Ovary (tissue), 9 donors: ENCODE results near the gene CLEC5A. TPM values are rescaled to one million over a fixed set of nuclear protein-coding genes. Genes with fewer than 3 reads are reported as not detected.
A peak's percentile ranks its signal among the peaks of the same experiment; 100 is the strongest.

ENCODE experiments used
- DNase-seq, 5 donors: peaks; one replicate each; pipeline ENCODE4 v3.0.0-alpha.2; 2019 to 2020
- H3K27ac ChIP-seq, 2 donors: fragments of 200-600 bp; one replicate each; pipeline versions ENCODE4 v1.5.1 to v1.8.0; 2019 to 2022
- H3K27me3 ChIP-seq: fragments of 200-600 bp; one replicate; pipeline ENCODE4 v1.8.0; 2022
- H3K36me3 ChIP-seq: fragments of 200-600 bp; sonication (generic); one replicate; pipeline ENCODE4 v1.5.1; 2019
- H3K4me1 ChIP-seq: one replicate; pipeline ENCODE4 v1.8.1; 2013; ENCODE audit warnings: mild to moderate bottlenecking, moderate library complexity; ENCODE audit not compliant: insufficient read depth
- H3K4me3 ChIP-seq: fragments of 200-600 bp; sonication (generic); one replicate; pipeline ENCODE4 v1.5.1; 2017
- H3K9me3 ChIP-seq, 2 donors: fragments of 200-600 bp in 1 of 2; sonication (generic) in 1 of 2; one replicate each; pipeline versions ENCODE4 v1.5.1 to v1.8.1; 2013 to 2019; ENCODE audit warnings: mild to moderate bottlenecking in 1 of 2, moderate library complexity in 1 of 2
- CTCF ChIP-seq, 3 donors: fragments of 450-650 bp in 2 of 3; fragments of 200-600 bp in 1 of 3; IDR thresholded peaks; one replicate each; pipeline versions ENCODE4 v1.5.1 to v1.8.0; 2016 to 2022; ENCODE audit warnings: antibody characterized with exemption in 3 of 3, mild to moderate bottlenecking in 1 of 3
- EP300 ChIP-seq: sonication (generic); formaldehyde crosslinking; IDR thresholded peaks from one replicate; pipeline ENCODE4 v1.6.1; 2017; ENCODE audit warnings: antibody characterized with exemption
- POLR2A ChIP-seq: fragments of 450-650 bp; IDR thresholded peaks from one replicate; pipeline ENCODE4 v1.6.1; 2017; ENCODE audit warnings: antibody characterized with exemption, mild to moderate bottlenecking, moderate library complexity
- WGBS, 3 donors: extraction: QIAGEN DNeasy Blood & Tissue Kit in 1 of 3; methylation state at CpG; one replicate each; pipeline versions ENCODE4 v1.1.5 to v1.1.7; 2013 to 2017; 5-methylcytosine and 5-hydroxymethylcytosine counted together
- intact Hi-C, 4 donors: fragments of 100-400 bp; cut with DNase I; formaldehyde crosslinking; loops; one replicate each; pipeline versions ENCODE4 v1.11.0 to v1.15.1; 2022 to 2023
- polyA plus RNA-seq, 2 donors: library from polyadenylated mRNA; stranded (reverse); fragments of 200-250 nt in 1 of 2; fragments of 350-450 nt in 1 of 2; fragmentation: Illumina TruSeq in 1 of 2; extraction: RNeasy Lipid Tissue Mini Kit (QIAGEN cat#74804) in 1 of 2; gene quantifications; one replicate each; pipeline ENCODE4 v1.2.3, GENCODE V29; 2013 to 2014
- total RNA-seq, 7 donors: library from RNA; depleted of rRNA in 2 of 7; stranded (reverse); fragments of >200 nt in 2 of 7; fragmentation: NEBNext Ultra II Directional in 3 of 7; extraction: Animal tissue kit (Norgen Biotek cat#: 25700) in 3 of 7; gene quantifications; one replicate each; pipeline versions ENCODE4 v1.1.0 to v1.2.4, GENCODE V29; 2016 to 2023
- donor health status: DM: no; HTN: no; CAD: no; lungs with moderate emphysema.
- donor health status: DM: no; HTN: no; CAD: no.
- donor health status: Bipolar disorder and iron deficiency.
- donor health status: DM: yes; HTN: yes; CAD: no.
- donor health status: DM: no; HTN: no; CAD: no.
- donor health status: DM: yes; HTN: yes; CAD: no.

CLEC5A gene
- total and polyA plus RNA-seq, 9 donors = 0.31 to 3.5 (median 0.64) TPM

GRCh38 chr7:141979568-141979967, 32.8 kb upstream of the CLEC5A start:
- no peak for TF ChIP-seq CTCF (IDR thresholded peaks at IDR 0.05)
- TF ChIP-seq POLR2A = no peak
- no peak for TF ChIP-seq EP300
- H3K4me3 ChIP-seq = no peak overlapping the region
- no peak overlapping the region for H3K27ac ChIP-seq
- no peaks in the 10 kb centered on the region for H3K27me3 ChIP-seq
- no peaks in the 10 kb centered on the region for H3K4me1 ChIP-seq
- H3K9me3 ChIP-seq = no peaks in the 10 kb centered on the region
- DNase-seq = no peak
- H3K36me3 ChIP-seq = no peaks in the 10 kb centered on the region
- intact Hi-C loops = no loop called here
- 84 to 91% (median 91%) methylated on average over 2 of the region's 2 CpGs for WGBS, 3 donors

GRCh38 chr7:141978351-141978750, 31.6 kb upstream of the CLEC5A start:
- H3K4me3 ChIP-seq = no peak overlapping the region
- H3K9me3 ChIP-seq = no peaks in the 10 kb centered on the region
- H3K27ac ChIP-seq = no peak overlapping the region
- H3K27me3 ChIP-seq = no peaks in the 10 kb centered on the region
- no peak for DNase-seq
- intact Hi-C loops = no loop called here
- no peaks in the 10 kb centered on the region for H3K4me1 ChIP-seq
- TF ChIP-seq CTCF (IDR thresholded peaks at IDR 0.05) (no peak), POLR2A (no peak), EP300 (no peak)
- H3K36me3 ChIP-seq = no peaks in the 10 kb centered on the region
- whole genome bisulfite sequencing, 3 donors = 65 to 77% (median 75%) methylated on average over 1 of the region's 1 CpG

- no peak for TF ChIP-seq CTCF (IDR thresholded peaks at IDR 0.05)
- no peak for TF ChIP-seq POLR2A
- no peak for TF ChIP-seq EP300
- H3K4me1 ChIP-seq = no peaks in the 10 kb centered on the region
- H3K9me3 ChIP-seq = no peaks in the 10 kb centered on the region
- no peak for DNase-seq
- WGBS, 3 donors = 32 to 46% (median 33%) methylated on average over 11 of the region's 11 CpGs
- H3K4me3 ChIP-seq = no peak overlapping the region
- H3K27me3 ChIP-seq = no peaks in the 10 kb centered on the region
- H3K27ac ChIP-seq = no peak overlapping the region
- H3K36me3 ChIP-seq = no peaks in the 10 kb centered on the region
- intact Hi-C loops = no loop called here
These were observed 29.9 kb upstream of the CLEC5A start for GRCh38 chr7:141976524-141977245.

GRCh38 chr7:141975806-141976523, 29.2 kb upstream of the CLEC5A start:
- Histone ChIP-seq H3K9me3 (no peaks in the 10 kb centered on the region), H3K4me1 (no peaks in the 10 kb centered on the region), H3K27ac (no peak overlapping the region), H3K36me3 (no peaks in the 10 kb centered on the region), H3K4me3 (no peak overlapping the region), H3K27me3 (no peaks in the 10 kb centered on the region)
- intact Hi-C loops = no loop called here
- WGBS, 3 donors = 17 to 25% (median 20%) methylated on average over 21 of the region's 21 CpGs
- DNase-seq = peak in 1 of 5 donors; percentile 17
- TF ChIP-seq CTCF (IDR thresholded peaks at IDR 0.05) = no peak
- TF ChIP-seq POLR2A = no peak
- TF ChIP-seq EP300 = no peak
